Cardiac fibroblast (primary cell): Measurements from ENCODE around the gene SHROOM4.

Source experiments
- DNase-seq, 2 donors: peaks; one replicate each; pipeline versions ENCODE4 v3.0.0 to v3.0.0-alpha.2; 2010; ENCODE audit warnings: low read depth in 2 of 2
- H3K4me3 ChIP-seq, 2 donors: replicated peaks in 1 of 2; 1 replicate in 1 of 2; 2 replicates in 1 of 2; pipeline ENCODE4 v1.5.1; 2011; ENCODE audit warnings: low read depth in 2 of 2, low read length in 2 of 2, mild to moderate bottlenecking in 2 of 2, moderate library complexity in 1 of 2
- TF ChIP-seq, protein P1 (sequence below): IDR thresholded peaks from one replicate; pipeline ENCODE4 v1.5.1; 2011; ENCODE audit warnings: low read depth, mild to moderate bottlenecking, low read length, inconsistent platforms

The SHROOM4 gene

DNA sequence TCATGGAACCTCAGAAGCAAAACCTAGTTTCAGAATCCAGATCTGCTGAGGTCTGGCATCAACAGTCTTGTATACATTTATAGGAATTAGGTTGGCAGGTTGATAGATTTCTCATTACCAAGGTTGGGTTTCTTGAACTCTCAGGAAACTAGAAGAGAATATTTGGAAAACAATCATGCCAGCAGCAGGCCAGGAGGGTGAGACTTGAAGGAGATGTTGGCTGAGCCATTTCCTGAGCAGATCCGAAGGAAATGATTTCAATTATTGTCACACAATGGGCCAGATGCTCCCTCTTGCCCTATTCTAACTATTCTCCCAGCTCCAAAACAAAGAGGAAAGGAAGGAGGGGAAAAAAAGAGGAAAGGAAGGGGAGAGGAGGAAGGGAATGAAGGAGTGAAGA lies 45.2 kb downstream of the SHROOM4 start:
- H3K4me3 ChIP-seq: no peak overlapping the region
- DNase-seq: peak; percentile 2 to 14
- TF ChIP-seq, protein P1, sequence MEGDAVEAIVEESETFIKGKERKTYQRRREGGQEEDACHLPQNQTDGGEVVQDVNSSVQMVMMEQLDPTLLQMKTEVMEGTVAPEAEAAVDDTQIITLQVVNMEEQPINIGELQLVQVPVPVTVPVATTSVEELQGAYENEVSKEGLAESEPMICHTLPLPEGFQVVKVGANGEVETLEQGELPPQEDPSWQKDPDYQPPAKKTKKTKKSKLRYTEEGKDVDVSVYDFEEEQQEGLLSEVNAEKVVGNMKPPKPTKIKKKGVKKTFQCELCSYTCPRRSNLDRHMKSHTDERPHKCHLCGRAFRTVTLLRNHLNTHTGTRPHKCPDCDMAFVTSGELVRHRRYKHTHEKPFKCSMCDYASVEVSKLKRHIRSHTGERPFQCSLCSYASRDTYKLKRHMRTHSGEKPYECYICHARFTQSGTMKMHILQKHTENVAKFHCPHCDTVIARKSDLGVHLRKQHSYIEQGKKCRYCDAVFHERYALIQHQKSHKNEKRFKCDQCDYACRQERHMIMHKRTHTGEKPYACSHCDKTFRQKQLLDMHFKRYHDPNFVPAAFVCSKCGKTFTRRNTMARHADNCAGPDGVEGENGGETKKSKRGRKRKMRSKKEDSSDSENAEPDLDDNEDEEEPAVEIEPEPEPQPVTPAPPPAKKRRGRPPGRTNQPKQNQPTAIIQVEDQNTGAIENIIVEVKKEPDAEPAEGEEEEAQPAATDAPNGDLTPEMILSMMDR: no peak

DNA sequence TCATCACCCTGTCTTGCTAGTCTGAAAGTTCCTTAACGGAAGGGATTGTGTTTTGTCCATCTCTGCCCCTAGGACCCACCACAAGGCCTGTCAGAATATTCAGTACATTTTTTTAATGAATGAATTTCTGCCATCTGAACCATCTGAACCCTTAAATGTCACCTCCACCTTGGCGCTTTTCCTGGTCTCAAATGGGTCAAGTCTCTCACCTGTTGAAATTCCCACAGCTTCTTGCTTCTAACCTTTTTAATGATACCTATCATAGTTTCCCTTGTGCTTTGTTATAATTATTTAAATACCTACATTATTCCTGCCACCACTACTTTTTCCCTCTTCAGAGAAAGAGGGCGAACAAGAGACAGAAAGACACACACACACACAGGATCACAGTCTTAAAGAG lies 48.0 kb downstream of the SHROOM4 start:
- DNase-seq: no peak
- TF ChIP-seq, protein P1: no peak
- H3K4me3 ChIP-seq: no peak overlapping the region

DNA sequence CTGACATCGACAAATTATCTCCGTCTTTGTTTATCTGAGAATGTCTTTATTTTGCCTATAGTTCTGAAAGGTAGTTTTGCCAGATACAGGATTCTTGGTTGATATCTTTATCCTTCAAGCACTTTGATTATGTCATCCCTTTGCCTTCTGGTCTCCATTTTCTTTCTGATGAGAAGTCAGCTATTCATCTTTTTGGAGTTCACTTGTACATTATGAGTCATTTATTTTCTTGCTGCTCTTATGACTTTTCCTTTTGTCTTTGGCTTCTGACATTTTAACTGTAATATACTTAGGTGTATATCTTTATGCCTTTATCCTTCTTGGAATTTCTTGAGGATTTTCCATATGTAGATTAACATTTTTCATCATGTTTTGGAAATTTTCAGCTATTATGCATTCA lies 51.4 kb downstream of the SHROOM4 start:
- TF ChIP-seq, protein P1: no peak
- DNase-seq: peak in 1 of 2 donors; percentile 49
- no peak overlapping the region for H3K4me3 ChIP-seq

DNA sequence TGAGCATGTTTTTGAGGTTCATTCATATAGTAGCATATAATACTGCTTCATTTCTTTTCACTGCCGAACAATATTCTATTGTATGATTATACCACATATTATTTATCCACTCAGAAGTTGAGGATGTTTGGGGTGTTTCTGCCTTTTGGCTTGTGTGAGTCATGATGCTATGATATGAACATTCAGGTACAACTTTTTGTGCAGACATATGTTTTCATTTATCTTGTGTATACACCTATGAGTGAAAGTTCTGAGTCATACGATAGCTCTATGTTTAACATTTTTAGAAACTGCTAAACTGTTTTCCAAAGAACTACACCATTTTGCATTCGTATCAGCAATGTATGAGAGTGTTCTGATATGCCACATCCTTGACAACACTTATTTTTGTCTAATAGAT lies 57.7 kb downstream of the SHROOM4 start:
- no peak for DNase-seq
- TF ChIP-seq, protein P1: no peak
- H3K4me3 ChIP-seq: no peak overlapping the region

DNA sequence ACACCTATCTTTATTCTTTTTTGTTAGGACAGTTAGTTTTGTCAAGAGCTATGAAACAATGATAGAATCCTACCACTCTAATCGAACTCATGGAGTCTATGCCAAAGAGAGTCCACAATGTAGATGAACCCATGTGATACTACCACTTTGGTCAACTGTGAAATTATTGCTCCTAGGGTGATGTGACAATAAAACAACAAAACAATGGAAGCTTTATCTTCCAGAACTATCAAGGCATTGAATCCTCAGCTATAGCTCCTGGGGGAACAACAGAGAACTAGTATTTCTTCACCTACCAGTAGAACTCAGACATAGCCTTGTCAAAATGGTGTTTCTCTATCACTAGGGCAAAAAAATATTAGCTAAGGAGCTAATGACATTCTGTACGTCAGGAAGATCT lies 62.9 kb downstream of the SHROOM4 start:
- no peak for DNase-seq
- H3K4me3 ChIP-seq: no peak overlapping the region
- TF ChIP-seq, protein P1: no peak

DNA sequence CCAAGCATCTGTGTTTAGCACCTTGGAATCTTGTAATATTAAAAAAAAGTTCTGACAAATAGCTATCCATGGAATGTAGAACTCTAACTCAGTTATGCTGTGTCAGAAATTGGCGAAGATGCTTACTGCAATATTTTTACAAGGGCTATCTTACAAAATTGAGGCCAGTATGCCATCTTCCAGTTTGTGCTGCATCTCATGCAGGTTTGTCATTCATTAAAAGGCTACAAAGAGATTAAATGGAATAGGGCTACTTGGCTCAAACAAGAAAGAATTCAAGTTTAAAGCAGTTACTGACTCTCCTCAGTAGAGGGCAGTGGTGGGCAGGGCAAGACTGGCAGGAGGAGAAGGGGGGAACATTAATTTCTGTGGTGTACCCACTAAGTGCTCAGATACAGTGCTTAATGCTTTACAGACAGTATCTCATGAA lies 66.5 kb downstream of the SHROOM4 start:
- TF ChIP-seq, protein P1: peak; percentile 67
- peak; percentile 36 to 38 for DNase-seq
- no peak overlapping the region for H3K4me3 ChIP-seq

DNA sequence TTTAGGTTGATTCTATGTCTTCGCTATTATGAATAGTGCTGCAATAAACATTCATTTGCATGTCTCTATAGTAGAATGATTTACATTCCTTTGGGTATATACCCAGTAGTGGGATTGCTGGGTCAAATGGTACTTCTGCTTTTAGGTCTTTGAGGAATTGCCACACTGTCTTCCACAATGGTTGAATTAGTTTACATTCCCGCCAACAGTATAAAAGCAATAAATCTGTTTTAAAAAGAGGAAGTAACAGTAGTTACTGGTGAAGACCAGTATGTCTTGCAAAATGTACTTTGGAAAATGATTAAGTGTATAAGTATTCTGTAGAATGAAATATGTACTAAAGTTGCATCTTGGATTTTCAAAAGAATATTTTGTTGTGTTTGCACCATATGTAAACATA lies 77.3 kb downstream of the SHROOM4 start:
- H3K4me3 ChIP-seq: no peak overlapping the region
- TF ChIP-seq, protein P1: no peak
- DNase-seq: no peak
